ENCODE results near the gene REPIN1. TPM values are rescaled to one million over a fixed set of nuclear protein-coding genes. Genes with fewer than 3 reads are reported as not detected.

The REPIN1 gene
- total RNA-seq, 1 experiment from 2014 or later, result 106 TPM

GRCh38 chr7:150381785-150382122 lies 13.1 kb downstream of the REPIN1 start:
- H2AFZ ChIP-seq (ENCODE audit: low read length), result no peak overlapping the region
- H3K56ac ChIP-seq (ENCODE audit: insufficient read length, low read depth, low read length), result no peak overlapping the region
- peaks cover 18% of the 10 kb centered on the region for H3K4me1 ChIP-seq (ENCODE audit: insufficient read depth, low read length)
- H2AK5ac ChIP-seq (ENCODE audit: insufficient read length, low read length), result no peak overlapping the region
- WGBS (ENCODE audit: extremely low coverage, insufficient read length, low lambda C conversion rate), result no CpG with 5 or more reads among the region's 1 CpG
- H4K20me1 ChIP-seq (ENCODE audit: control insufficient read depth, insufficient read depth, insufficient read length), result no peaks in the 10 kb centered on the region
- H2BK15ac ChIP-seq (ENCODE audit: low read depth, low read length), result no peak overlapping the region
- peak overlapping the region in 1 of 2 experiments; percentile 51; a peak in 1 of 5 replicates for H3K4me3 Mint-ChIP-seq
- DNase-seq, result no peak
- H4K91ac ChIP-seq (ENCODE audit: insufficient read length, low read depth, low read length), result no peak overlapping the region
- H3K23ac ChIP-seq (ENCODE audit: insufficient read length, low read depth, low read length), result no peak overlapping the region
- no peak overlapping the region for H4K5ac ChIP-seq (ENCODE audit: insufficient read length, low read depth, low read length)
- H3K36me3 Mint-ChIP-seq (ENCODE audit: insufficient read depth in 1 of 3, low read depth in 3 of 3), result peaks cover 9 to 20% (median 10%) of the 10 kb centered on the region in 3 experiments; a peak in 6 of 7 replicates
- H3K14ac ChIP-seq (ENCODE audit: insufficient read depth, low read length), result no peak overlapping the region
- no peak overlapping the region for H3K9ac ChIP-seq (ENCODE audit: extremely low read depth, insufficient read length, low read length)
- no peaks in the 10 kb centered on the region for H3K9me3 Mint-ChIP-seq
- H3K4me1 Mint-ChIP-seq, result peaks cover 78 to 86% of the 10 kb centered on the region in 2 experiments
- no peak overlapping the region for H2BK12ac ChIP-seq (ENCODE audit: insufficient read length, low read depth, low read length)
- peak overlapping the region in 1 of 3 experiments; percentile 68; a peak in 2 of 7 replicates for H3K27ac Mint-ChIP-seq
- no peak overlapping the region for H3K4me2 ChIP-seq (ENCODE audit: insufficient read depth, insufficient read length, low read length)
- no peaks in the 10 kb centered on the region for H3K9me3 ChIP-seq (ENCODE audit: control insufficient read depth, low read depth, low read length)
- H3K23me2 ChIP-seq (ENCODE audit: insufficient read length, low read depth, low read length, poor library complexity, severe bottlenecking), result peaks cover 11% of the 10 kb centered on the region
- H3K27ac ChIP-seq (ENCODE audit: insufficient read length, low read depth, low read length), result no peak overlapping the region
- H3T11ph ChIP-seq (ENCODE audit: low read length), result no peak overlapping the region
- no peak overlapping the region for H3K18ac ChIP-seq (ENCODE audit: insufficient read length, low read depth, low read length)
- H3K4ac ChIP-seq (ENCODE audit: low read depth, low read length), result no peak overlapping the region
- no peak overlapping the region for H2BK5ac ChIP-seq (ENCODE audit: insufficient read length, low read length)
- TF ChIP-seq CTCF (conservative IDR thresholded peaks at IDR 0.05), result no peak
- H3K79me1 ChIP-seq (ENCODE audit: insufficient read depth, low read depth, low read length, poor library complexity, severe bottlenecking), result no peaks in the 10 kb centered on the region
- H4K8ac ChIP-seq (replicated peaks; ENCODE audit: insufficient read length, low read depth, low read length), result no peak overlapping the region
- H3K27me3 Mint-ChIP-seq (ENCODE audit: low read depth), result no peaks in the 10 kb centered on the region
- H3K27me3 ChIP-seq (ENCODE audit: insufficient read depth, low read length), result no peaks in the 10 kb centered on the region
- no peak overlapping the region for H2BK120ac ChIP-seq (ENCODE audit: low read depth, low read length, poor library complexity, severe bottlenecking)
- H3K79me2 ChIP-seq (ENCODE audit: insufficient read depth, low read length), result peaks cover 9% of the 10 kb centered on the region; the same call in 1 of the 2 replicates
- H2BK20ac ChIP-seq (ENCODE audit: low read depth, low read length, poor library complexity, severe bottlenecking), result no peak overlapping the region

Measured in H9 (cell line).